Suppressor macrophage treated with lipopolysaccharide for 4 hours (primary cell): ENCODE measurements around the gene TRANK1.
"Not testable (repeated sequence)": the region's sequence is repeated elsewhere in the genome, so short reads cannot be mapped to it uniquely, and the experiment has no call there.

ENCODE experiments used
- DNase-seq: peaks from one replicate; pipeline ENCODE4 v3.0.0-alpha.2; 2020

TRANK1 gene

DNA sequence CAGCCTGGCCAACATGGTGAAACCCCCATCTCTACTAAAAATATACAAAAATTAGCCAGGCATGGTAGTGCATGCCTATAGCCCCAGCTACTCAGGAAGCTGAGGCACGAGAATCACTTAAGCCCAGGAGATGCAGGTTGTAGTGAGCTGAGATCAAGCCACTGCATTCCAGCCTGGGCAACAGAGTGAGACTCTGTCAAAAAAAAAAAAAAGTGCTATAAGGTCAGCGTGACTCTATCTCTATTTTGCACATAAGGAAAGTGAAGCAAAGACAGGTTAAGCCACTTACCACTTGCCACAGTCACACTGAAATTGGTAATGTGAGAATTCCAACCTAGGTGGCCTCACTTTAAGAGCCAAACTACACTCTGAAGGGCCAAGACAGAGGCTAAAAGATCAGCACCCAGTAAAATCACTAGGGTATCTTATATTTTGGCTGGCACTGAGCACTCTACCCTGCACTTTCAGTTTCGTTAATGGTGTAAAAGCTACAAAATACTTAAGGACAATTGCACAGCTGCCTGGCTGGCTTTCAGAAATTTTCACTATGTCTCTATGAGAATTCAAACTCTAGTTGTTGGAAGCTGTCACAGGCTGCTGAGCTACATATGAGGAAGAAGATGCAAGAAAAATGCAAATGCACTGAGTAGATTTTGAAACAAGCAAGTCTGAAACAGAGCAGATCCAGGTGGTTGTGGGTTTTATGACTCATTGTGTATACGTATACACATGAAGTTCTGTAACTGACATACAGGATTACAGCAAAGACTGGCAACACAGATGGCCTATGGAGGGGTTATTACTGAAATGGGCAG is 32.7 kb downstream of the TRANK1 start:
- DNase-seq = peak; percentile 73

DNA sequence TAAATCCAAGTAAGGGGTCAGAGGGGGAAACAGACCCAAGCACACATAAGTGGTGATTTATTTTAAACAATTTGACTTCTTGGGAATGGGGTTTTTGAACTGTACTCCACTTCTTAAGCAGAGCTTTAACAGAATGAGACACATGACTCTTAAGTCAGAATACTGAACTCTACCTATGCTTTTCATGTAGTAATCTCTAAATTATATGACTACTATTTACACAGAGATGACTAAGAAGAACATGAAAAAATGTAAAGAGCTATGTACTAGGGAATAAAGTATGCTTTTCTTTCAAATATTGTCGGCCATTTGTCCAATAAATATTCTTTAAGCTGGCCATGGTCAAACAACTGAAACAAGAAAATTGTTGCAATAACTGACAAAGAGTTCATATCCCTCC is 35.2 kb downstream of the TRANK1 start:
- DNase-seq = no peak

DNA sequence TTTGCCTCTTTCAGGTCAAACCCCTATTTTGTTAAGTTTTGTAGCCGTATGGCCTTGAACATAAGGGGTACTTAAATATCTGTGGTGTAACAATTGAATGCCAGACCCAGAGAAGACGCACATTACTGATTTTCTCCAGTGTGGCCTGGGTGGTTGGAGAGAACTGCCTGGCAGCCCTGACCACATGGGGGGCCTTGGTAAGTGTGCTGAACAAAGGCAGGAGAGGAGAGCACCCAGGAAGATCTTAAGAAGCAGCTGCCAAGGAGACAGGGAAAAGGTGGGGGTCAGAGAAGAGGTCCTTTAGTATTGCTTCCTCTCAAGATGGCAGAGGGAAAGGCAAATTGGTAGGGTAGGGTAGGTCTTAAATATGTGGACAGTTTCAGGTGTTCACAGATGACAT is 35.7 kb downstream of the TRANK1 start:
- no peak for DNase-seq

- no peak for DNase-seq
Observed at GRCh38 chr3:36908647-36909180, 36.1 kb downstream of the TRANK1 start.

- DNase-seq = peak; percentile 90
Observed at GRCh38 chr3:36907911-36908646, 36.8 kb downstream of the TRANK1 start.

DNA sequence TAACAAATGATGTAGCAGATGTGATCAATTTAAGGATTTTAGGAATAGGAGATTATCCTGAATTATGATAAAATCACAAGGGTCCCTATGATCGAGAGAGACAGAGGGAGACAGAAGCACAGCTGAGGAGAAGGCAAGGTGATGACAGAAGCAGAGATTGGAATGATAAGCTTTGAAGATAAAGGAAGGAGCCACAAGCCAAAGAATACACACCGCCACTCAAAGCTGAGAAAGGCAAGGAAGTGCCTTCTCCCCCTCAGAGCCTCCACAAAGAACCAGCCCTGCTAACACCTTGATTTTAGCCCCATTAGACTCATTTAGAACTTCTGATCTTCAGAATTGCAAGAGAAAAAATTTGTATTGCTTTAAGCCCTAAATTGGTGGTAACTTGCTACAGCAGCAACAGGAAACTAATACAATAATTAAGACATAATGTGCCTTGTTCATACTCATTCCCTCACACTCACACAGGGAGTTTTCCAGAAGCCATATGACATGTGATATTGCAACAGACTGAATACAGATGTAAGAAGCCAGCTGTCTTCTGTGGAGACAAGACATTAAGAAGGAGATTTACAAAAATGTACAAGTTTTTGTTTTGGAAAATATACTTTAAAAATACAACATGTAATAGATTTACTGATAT is 38.2 kb downstream of the TRANK1 start:
- peak; percentile 82 for DNase-seq

GRCh38 chr3:36905545-36905944 is 39.3 kb downstream of the TRANK1 start:
- DNase-seq = no peak

DNA sequence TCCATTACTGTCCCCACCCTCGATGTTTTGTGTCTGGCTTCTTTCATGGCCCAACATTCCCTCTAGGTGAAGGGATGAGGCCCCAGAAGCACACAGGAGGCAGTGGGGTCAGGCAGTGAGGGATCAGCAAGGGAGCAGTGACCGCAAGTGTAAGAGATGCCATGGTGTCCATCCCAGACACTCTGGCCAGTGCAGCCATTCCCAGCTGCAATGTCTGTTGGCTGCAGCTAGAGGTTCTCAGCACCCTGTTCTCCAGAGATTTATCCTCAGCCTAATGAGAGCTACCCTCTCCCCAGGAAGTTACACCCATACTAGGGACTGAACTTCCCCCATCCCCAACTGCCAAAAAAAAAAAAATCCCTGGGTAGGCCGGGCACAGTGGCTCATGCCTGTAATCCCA is 40.2 kb downstream of the TRANK1 start:
- peak; percentile 47 for DNase-seq

DNA sequence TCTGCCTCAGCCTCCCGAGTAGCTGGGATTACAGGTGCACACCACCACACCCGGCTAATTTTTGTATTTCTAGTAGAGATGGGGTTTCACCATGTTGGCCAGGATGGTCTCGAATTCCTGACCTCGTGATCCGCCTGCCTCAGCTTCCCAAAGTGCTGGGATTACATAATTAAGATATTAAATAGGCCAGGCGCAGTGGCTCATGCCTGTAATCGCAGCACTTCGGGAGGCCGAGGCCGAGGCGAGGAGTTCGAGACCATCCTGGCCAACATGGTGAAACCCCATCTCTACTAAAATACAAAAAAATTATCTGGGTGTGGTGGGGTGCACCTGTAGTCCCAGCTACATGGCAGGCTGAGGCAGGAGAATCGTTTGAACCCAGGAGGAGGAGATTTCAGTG is 40.8 kb downstream of the TRANK1 start:
- DNase-seq = not testable (repeated sequence)

GRCh38 chr3:36903119-36903882 is 41.6 kb downstream of the TRANK1 start:
- DNase-seq = no peak

DNA sequence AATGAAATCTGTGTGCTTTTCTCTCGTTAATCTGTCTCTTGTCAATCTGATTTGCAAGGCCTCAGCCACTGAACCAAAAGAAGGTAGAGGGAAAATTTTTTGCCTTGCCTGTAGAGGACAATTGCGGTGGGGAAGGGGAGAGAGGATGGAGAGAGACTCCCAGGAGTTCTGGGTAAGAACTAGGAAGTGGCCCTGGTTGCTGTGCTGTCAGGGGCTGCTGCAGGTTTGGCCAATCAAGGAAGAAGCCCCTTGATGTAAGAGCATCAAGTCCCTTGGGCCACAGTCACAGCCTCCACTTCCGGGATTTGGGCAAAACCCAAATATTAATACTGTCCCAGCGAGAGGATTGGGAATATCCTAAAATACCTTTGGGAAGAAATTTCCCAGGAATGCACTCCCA is 43.3 kb downstream of the TRANK1 start:
- DNase-seq = no peak

DNA sequence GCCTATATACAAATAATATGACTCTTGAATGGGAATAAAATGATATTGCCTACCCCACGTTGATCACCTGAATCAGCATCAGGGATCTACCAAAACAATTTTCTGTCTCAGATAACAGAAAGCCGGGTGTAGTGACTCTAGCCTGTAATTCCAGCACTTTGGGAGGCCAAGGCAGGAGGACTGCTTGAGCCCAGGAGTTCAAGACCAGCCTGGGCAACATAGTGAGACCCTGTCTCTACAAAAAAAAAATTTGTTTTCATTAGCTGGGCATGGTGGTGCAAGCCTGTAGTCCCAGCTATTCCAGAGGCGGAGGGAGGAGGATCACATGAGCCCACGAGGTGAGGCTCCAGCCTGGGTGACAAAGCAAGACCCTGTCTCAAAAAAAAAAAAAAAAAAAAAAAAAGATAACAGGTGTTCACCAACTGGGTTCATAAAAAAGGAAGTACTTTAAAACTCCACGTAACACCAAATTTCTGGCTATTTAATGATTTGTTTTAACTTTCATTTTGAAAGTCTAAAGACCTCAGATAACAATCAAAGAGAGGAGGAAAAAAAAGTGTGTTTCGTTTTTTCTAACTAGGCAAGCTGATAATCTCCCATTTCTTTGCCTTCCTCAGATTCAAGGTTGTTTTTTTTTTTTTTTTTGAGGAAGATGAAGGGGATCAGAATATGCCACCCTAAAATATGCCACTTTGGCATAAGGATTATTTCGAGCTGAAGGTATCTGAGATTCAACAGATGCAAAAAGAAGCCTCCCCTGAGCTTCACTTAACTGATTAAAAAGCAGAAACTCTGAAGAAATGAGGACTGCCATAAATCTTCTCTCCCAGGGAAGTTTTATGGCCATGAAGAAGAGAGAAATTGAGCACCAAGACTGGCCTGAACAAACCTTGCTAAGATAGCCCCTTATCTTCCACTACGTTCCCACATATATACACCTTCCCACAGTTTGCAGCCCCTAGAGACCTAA is 44.1 kb downstream of the TRANK1 start:
- DNase-seq = no peak

DNA sequence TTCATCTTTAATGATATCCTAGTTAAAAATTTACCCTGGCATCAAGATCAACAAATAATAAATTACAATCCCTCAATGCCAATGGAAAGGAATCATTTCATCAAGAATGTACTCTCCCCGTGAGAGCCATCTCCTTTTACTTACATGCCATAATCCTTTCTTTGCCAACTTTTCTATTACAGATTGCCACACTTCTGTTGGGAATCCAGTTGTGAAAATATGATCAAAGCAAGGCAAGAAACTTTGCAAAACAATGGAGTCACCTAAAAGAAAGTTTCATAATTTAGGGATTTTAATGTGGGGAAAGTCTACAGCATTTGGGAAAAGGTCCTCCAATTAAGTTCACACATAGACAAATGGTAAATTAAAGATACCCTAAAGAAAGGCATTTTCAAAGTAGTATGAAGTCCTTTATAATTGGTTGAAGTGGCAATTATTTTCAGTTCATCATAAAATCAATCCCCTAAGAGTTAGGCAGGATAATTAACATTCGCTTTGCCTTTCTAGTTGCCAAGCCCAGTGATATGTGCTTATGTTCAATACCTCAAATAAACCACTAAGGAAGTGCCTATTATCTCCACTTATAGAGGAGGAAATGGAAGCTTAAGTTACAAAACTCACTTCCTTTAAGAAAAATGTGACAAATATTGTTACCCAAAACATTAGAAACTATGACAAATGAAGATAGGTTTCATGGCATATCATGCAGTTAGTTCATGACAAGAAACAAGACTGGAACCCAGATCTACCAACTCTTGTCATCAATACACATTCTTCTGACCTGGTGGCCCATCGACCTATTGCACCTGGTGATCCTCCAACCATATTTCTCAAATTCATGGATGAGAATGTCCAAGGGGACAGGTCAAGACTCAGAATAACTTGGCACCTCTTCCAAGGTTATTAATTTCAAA is 49.1 kb downstream of the TRANK1 start:
- peak; percentile 54 for DNase-seq

DNA sequence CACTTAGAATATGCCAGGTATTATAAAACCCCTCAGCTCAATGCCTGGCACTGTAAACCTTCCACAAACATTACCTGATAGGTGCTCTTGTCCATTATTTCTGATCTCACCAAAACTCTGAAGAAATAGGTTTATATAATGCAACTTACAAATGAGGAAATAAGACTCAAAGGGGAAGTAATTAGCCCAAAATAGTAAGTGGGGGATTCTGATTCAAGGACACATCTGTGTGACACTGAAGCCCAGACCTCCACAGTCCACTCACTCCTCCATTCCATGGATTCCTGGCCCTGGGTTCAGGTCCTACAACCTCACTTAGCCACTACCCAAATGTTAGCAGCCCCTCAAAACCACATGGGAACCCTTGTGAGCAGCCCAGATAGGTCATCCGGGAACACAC is 49.9 kb downstream of the TRANK1 start:
- DNase-seq = peak; percentile 46

GRCh38 chr3:36893826-36894225 is 51.0 kb downstream of the TRANK1 start:
- DNase-seq = no peak

DNA sequence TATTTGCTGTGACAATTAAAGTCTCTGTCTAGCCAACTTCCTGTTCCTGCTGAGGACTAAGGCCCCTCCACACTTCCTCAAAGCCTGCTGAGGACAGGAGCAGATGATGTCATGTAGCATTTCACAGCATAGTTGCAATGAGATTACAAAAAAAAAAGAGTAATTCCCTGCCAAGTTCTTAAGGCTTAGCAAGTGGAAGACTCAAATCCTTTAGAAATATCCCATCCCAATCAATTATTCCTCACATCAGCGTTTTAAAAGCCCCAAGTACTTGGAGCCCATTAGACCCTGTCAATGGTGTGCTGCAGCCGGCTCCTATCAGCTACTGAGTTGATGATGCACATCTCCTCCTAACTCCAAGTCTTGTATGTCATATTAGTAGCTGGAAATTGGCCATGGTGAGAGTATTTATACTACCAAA is 51.7 kb downstream of the TRANK1 start:
- DNase-seq = peak; percentile 86

- no peak for DNase-seq
Observed at GRCh38 chr3:36892457-36893136, 52.3 kb downstream of the TRANK1 start.

- no peak for DNase-seq
Observed at GRCh38 chr3:36891701-36892160, 53.1 kb downstream of the TRANK1 start.

DNA sequence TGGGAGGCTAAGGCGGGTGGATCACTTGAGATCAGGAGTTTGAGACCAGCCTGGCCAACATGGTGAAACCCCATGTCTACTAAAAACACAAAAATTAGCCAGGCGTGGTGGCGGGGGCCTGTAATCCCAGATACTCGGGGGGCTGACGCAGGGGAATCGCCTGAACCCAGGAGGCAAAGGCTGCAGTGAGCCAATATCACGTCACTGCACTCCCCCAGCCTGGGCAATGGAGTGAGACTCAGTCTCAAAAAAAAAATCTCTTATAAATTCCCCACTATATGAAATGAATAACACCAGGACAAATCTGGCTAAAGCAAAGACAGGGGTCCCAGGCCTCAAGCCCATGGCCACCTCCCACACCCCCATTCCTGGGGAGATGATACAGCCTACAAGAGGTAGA is 53.8 kb downstream of the TRANK1 start:
- not testable (repeated sequence) for DNase-seq

DNA sequence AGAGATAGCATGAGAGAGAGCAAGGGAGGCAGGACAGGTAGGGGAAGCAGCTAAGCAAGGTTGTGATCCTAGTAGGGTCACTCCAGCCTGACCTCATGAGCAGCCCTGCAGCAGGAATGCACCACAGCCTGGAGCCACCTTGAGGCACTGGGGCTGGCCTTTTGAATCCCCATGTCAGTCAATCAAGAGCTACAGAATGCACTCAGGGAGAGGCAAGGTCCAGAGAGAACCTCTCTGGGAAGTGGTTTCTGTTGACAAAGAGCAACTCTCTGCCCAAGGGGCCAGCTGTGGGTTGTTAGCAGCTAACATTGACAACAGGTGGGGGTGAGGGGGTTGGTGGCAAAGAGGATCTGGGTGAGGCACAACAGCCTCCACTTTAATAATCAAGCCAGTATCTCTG is 54.6 kb downstream of the TRANK1 start:
- no peak for DNase-seq
